SK-N-MC (cell line): Measurements from ENCODE around the gene INSRR.

Experiments used
- EZH2 ChIP-seq: fragments of 200-600 bp; sonication (generic); IDR thresholded peaks from one replicate; pipeline ENCODE4 v1.6.1; 2017; ENCODE audit warnings: antibody characterized with exemption
- POLR2AphosphoS5 ChIP-seq: IDR thresholded peaks from 2 replicates; pipeline ENCODE4 v1.6.1; 2012; ENCODE audit warnings: mild to moderate bottlenecking, low read depth, low read length, borderline replicate concordance

- TF ChIP-seq POLR2AphosphoS5 (no peak), EZH2 (no peak)
These were observed 15.8 kb upstream of the INSRR start for GRCh38 chr1:156874572-156875340.
